K562 (cell line): Measurements from ENCODE around the gene CCDC82.

Experiments
- CTCF ChIP-seq, 3 experiments: IDR thresholded peaks in 2 of 3; conservative IDR thresholded peaks in 1 of 3; 2 replicates each; pipeline ENCODE4 v1.5.1; 2011 to 2012; ENCODE audit warnings: low read length in 3 of 3, mild to moderate bottlenecking in 3 of 3, control low read depth in 2 of 3, improper control_type of control experiment in 1 of 3, inconsistent platforms in 1 of 3, low read depth in 1 of 3, mixed read lengths in 1 of 3, moderate library complexity in 1 of 3; ENCODE audit not compliant: insufficient read depth in 2 of 3
- ETS1 ChIP-seq: conservative IDR thresholded peaks from 2 replicates; pipeline ENCODE4 v1.6.1; 2011; ENCODE audit warnings: low read depth, mild to moderate bottlenecking, low read length; ENCODE audit not compliant: control insufficient read depth
- POLR2AphosphoS2 ChIP-seq: IDR thresholded peaks from 2 replicates; pipeline ENCODE4 v1.6.1; 2012; ENCODE audit warnings: low read length, improper control_type of control experiment
- POLR3G ChIP-seq: IDR thresholded peaks from 2 replicates; pipeline ENCODE4 v1.6.1; 2011; ENCODE audit not compliant: insufficient read length, insufficient replicate concordance; ENCODE audit errors: extremely low read depth
- TF ChIP-seq, protein P1 (sequence below): sonication (generic); formaldehyde crosslinking; IDR thresholded peaks from 2 replicates; pipeline ENCODE4 v1.8.0; 2022; ENCODE audit warnings: mild to moderate bottlenecking, low read depth, missing genetic modification reagents
- TF ChIP-seq, protein P2 (sequence below): fragments of 250-450 bp; sonication (Bioruptor Pico); IDR thresholded peaks from 2 replicates; pipeline ENCODE4 v1.5.0; 2020; ENCODE audit warnings: mild to moderate bottlenecking, borderline replicate concordance

GRCh38 chr11:96331699-96332116, 58.0 kb downstream of the CCDC82 start:
- TF ChIP-seq CTCF (IDR thresholded peaks at IDR 0.05 in 2 of 3, conservative IDR thresholded peaks at IDR 0.05 in 1 of 3; ENCODE audit: insufficient read depth in 2 of 3, low read depth in 1 of 3, low read length in 3 of 3) (no peak), POLR2AphosphoS2 (no peak), POLR3G (no peak), ETS1 (no peak)
- TF ChIP-seq, protein P1, sequence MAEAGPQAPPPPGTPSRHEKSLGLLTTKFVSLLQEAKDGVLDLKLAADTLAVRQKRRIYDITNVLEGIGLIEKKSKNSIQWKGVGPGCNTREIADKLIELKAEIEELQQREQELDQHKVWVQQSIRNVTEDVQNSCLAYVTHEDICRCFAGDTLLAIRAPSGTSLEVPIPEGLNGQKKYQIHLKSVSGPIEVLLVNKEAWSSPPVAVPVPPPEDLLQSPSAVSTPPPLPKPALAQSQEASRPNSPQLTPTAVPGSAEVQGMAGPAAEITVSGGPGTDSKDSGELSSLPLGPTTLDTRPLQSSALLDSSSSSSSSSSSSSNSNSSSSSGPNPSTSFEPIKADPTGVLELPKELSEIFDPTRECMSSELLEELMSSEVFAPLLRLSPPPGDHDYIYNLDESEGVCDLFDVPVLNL = no peak
- TF ChIP-seq, protein P2, sequence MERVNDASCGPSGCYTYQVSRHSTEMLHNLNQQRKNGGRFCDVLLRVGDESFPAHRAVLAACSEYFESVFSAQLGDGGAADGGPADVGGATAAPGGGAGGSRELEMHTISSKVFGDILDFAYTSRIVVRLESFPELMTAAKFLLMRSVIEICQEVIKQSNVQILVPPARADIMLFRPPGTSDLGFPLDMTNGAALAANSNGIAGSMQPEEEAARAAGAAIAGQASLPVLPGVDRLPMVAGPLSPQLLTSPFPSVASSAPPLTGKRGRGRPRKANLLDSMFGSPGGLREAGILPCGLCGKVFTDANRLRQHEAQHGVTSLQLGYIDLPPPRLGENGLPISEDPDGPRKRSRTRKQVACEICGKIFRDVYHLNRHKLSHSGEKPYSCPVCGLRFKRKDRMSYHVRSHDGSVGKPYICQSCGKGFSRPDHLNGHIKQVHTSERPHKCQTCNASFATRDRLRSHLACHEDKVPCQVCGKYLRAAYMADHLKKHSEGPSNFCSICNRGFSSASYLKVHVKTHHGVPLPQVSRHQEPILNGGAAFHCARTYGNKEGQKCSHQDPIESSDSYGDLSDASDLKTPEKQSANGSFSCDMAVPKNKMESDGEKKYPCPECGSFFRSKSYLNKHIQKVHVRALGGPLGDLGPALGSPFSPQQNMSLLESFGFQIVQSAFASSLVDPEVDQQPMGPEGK (CRISPR knock-in tag) = no peak
